Peyer's patch (tissue), 4 donors: Measurements from ENCODE around the gene CXCL14.

ENCODE experiments used
- POLR2A ChIP-seq, 2 donors: fragments of 450-650 bp; IDR thresholded peaks; one replicate each; pipeline ENCODE4 v1.5.1; 2017; ENCODE audit warnings: antibody characterized with exemption in 2 of 2, mild to moderate bottlenecking in 2 of 2, moderate library complexity in 2 of 2
- TF ChIP-seq, protein P1 (sequence below), 6 experiments: fragments of 450-650 bp in 4 of 6; fragments of 200-600 bp in 2 of 6; sonication (generic) in 1 of 6; IDR thresholded peaks; one replicate each; pipeline ENCODE4 v1.5.1; 2017 to 2019; ENCODE audit warnings: antibody characterized with exemption in 6 of 6, mild to moderate bottlenecking in 3 of 6, moderate library complexity in 1 of 6

GRCh38 chr5:135602882-135603721, 24.3 kb upstream of the CXCL14 start:
- TF ChIP-seq, protein P1, sequence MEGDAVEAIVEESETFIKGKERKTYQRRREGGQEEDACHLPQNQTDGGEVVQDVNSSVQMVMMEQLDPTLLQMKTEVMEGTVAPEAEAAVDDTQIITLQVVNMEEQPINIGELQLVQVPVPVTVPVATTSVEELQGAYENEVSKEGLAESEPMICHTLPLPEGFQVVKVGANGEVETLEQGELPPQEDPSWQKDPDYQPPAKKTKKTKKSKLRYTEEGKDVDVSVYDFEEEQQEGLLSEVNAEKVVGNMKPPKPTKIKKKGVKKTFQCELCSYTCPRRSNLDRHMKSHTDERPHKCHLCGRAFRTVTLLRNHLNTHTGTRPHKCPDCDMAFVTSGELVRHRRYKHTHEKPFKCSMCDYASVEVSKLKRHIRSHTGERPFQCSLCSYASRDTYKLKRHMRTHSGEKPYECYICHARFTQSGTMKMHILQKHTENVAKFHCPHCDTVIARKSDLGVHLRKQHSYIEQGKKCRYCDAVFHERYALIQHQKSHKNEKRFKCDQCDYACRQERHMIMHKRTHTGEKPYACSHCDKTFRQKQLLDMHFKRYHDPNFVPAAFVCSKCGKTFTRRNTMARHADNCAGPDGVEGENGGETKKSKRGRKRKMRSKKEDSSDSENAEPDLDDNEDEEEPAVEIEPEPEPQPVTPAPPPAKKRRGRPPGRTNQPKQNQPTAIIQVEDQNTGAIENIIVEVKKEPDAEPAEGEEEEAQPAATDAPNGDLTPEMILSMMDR (IDR thresholded peaks at IDR 0.05): no peak
- no peak for TF ChIP-seq POLR2A (IDR thresholded peaks at IDR 0.05)
